Measurements from ENCODE around the gene SHLD2.
"Not testable (repeated sequence)": the region's sequence is repeated elsewhere in the genome, so short reads cannot be mapped to it uniquely, and the experiment has no call there.

DNA sequence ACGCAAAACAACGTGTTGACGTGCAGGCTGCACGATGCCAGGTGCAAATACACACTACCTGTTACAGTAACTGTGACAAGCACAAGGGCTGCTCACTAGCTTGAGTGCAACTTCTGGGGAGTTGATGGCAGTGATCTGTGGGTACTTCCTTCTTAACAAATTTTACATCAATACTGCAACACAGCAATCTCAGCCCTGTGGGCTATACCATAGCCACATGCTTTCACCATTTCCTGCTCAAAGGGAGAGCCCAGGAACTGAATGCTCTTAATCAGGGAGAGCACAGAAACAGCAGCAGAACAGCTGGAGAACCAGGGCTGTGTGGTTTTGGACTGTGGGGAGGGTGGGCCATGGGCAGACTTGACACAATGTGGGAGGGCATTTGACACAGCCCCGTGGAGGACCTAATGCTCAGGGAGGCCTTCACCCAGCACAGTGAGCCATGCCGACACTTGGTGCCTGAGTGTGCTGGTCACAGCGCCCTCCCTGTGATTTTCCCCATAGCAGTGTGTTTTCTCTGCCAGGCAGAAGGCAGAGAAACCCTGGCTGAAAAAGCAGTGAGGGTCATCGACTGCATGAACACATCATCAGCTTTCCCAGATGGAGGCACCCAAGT, 118.3 kb downstream of the SHLD2 start:
- TF ChIP-seq BHLHE40 (IDR thresholded peaks at IDR 0.05; ENCODE audit: borderline replicate concordance); SUZ12 (IDR thresholded peaks at IDR 0.05); FOXM1 (IDR thresholded peaks at IDR 0.05; ENCODE audit: borderline replicate concordance); FOXK2 (IDR thresholded peaks at IDR 0.05); TARDBP (IDR thresholded peaks at IDR 0.05); SP1 (IDR thresholded peaks at IDR 0.05); ELF4 (IDR thresholded peaks at IDR 0.05); HDGF (IDR thresholded peaks at IDR 0.05; ENCODE audit: borderline replicate concordance): not testable (repeated sequence)

All from HEK293T (cell line).